ENCODE data around the gene NDUFAF7.
A peak's percentile ranks its signal among the peaks of the same experiment; 100 is the strongest.

Gene NDUFAF7

GRCh38 chr2:37244017-37244416 is 12.6 kb downstream of the NDUFAF7 start:
- DNase-seq (ENCODE audit: low read depth, low spot score): no peak
- no peak overlapping the region for H3K27ac ChIP-seq (ENCODE audit: low read length)
- H3K4me1 ChIP-seq (ENCODE audit: control insufficient read depth, insufficient read depth, low read length): no peaks in the 10 kb centered on the region
- no peaks in the 10 kb centered on the region for H3K27me3 ChIP-seq (ENCODE audit: control insufficient read depth, insufficient read depth, low read length)
- no peaks in the 10 kb centered on the region for H3K9me3 ChIP-seq (ENCODE audit: control insufficient read depth, insufficient read depth, low read length)
- peaks cover 3% of the 10 kb centered on the region; the same call in 1 of the 2 replicates for H3K36me3 ChIP-seq (ENCODE audit: control insufficient read depth, insufficient read depth, low read length)
- WGBS (ENCODE audit: insufficient coverage, insufficient read length): no CpG with 5 or more reads among the region's 4 CpGs
- no peak overlapping the region for H3K4me3 ChIP-seq (ENCODE audit: low read length)

- Histone ChIP-seq H3K4me3 (ENCODE audit: low read length) (no peak overlapping the region), H3K27me3 (ENCODE audit: control insufficient read depth, insufficient read depth, low read length) (no peaks in the 10 kb centered on the region), H3K9me3 (ENCODE audit: control insufficient read depth, insufficient read depth, low read length) (no peaks in the 10 kb centered on the region), H3K36me3 (ENCODE audit: control insufficient read depth, insufficient read depth, low read length) (peaks cover 6% of the 10 kb centered on the region; the same call in 1 of the 2 replicates), H3K4me1 (ENCODE audit: control insufficient read depth, insufficient read depth, low read length) (no peaks in the 10 kb centered on the region), H3K27ac (ENCODE audit: low read length) (no peak overlapping the region)
- no CpG with 5 or more reads among the region's 3 CpGs for WGBS (ENCODE audit: insufficient coverage, insufficient read length)
- DNase-seq (ENCODE audit: low read depth, low spot score): no peak
These were observed 13.3 kb downstream of the NDUFAF7 start for GRCh38 chr2:37244755-37245154.

- H3K4me1 ChIP-seq (ENCODE audit: control insufficient read depth, insufficient read depth, low read length): no peaks in the 10 kb centered on the region
- peaks cover 9% of the 10 kb centered on the region; the same call in 1 of the 2 replicates for H3K36me3 ChIP-seq (ENCODE audit: control insufficient read depth, insufficient read depth, low read length)
- no peak overlapping the region for H3K27ac ChIP-seq (ENCODE audit: low read length)
- H3K4me3 ChIP-seq (ENCODE audit: low read length): no peak overlapping the region
- no peaks in the 10 kb centered on the region for H3K27me3 ChIP-seq (ENCODE audit: control insufficient read depth, insufficient read depth, low read length)
- DNase-seq (ENCODE audit: low read depth, low spot score): no peak
- no peaks in the 10 kb centered on the region for H3K9me3 ChIP-seq (ENCODE audit: control insufficient read depth, insufficient read depth, low read length)
These were observed 14.7 kb downstream of the NDUFAF7 start for GRCh38 chr2:37246205-37246604.

GRCh38 chr2:37250869-37251740 is 19.6 kb downstream of the NDUFAF7 start:
- Histone ChIP-seq H3K4me3 (ENCODE audit: low read length) (no peak overlapping the region), H3K27ac (ENCODE audit: low read length) (no peak overlapping the region), H3K27me3 (ENCODE audit: control insufficient read depth, insufficient read depth, low read length) (no peaks in the 10 kb centered on the region; the same call in 1 of the 2 replicates), H3K36me3 (ENCODE audit: control insufficient read depth, insufficient read depth, low read length) (peaks cover 13% of the 10 kb centered on the region; the same call in 1 of the 2 replicates), H3K4me1 (ENCODE audit: control insufficient read depth, insufficient read depth, low read length) (no peaks in the 10 kb centered on the region), H3K9me3 (ENCODE audit: control insufficient read depth, insufficient read depth, low read length) (no peaks in the 10 kb centered on the region)
- DNase-seq (ENCODE audit: low read depth, low spot score): no peak
- whole genome bisulfite sequencing (ENCODE audit: insufficient coverage, insufficient read length): no CpG with 5 or more reads among the region's 5 CpGs

GRCh38 chr2:37262522-37262921 is 31.1 kb downstream of the NDUFAF7 start:
- no peak for DNase-seq (ENCODE audit: low read depth, low spot score)
- Histone ChIP-seq H3K36me3 (ENCODE audit: control insufficient read depth, insufficient read depth, low read length) (peaks cover 4% of the 10 kb centered on the region; the same call in 1 of the 2 replicates), H3K4me1 (ENCODE audit: control insufficient read depth, insufficient read depth, low read length) (no peaks in the 10 kb centered on the region), H3K27me3 (ENCODE audit: control insufficient read depth, insufficient read depth, low read length) (no peaks in the 10 kb centered on the region), H3K4me3 (ENCODE audit: low read length) (no peak overlapping the region), H3K9me3 (ENCODE audit: control insufficient read depth, insufficient read depth, low read length) (no peaks in the 10 kb centered on the region), H3K27ac (ENCODE audit: low read length) (no peak overlapping the region)
- WGBS (ENCODE audit: insufficient coverage, insufficient read length): no CpG with 5 or more reads among the region's 2 CpGs

- Histone ChIP-seq H3K36me3 (ENCODE audit: control insufficient read depth, insufficient read depth, low read length) (peaks cover 3% of the 10 kb centered on the region; the same call in 1 of the 2 replicates), H3K4me1 (ENCODE audit: control insufficient read depth, insufficient read depth, low read length) (no peaks in the 10 kb centered on the region), H3K27me3 (ENCODE audit: control insufficient read depth, insufficient read depth, low read length) (no peaks in the 10 kb centered on the region), H3K9me3 (ENCODE audit: control insufficient read depth, insufficient read depth, low read length) (no peaks in the 10 kb centered on the region), H3K4me3 (ENCODE audit: low read length) (no peak overlapping the region), H3K27ac (ENCODE audit: low read length) (no peak overlapping the region)
- DNase-seq (ENCODE audit: low read depth, low spot score): no peak
- no CpG with 5 or more reads among the region's 2 CpGs for WGBS (ENCODE audit: insufficient coverage, insufficient read length)
These were observed 32.4 kb downstream of the NDUFAF7 start for GRCh38 chr2:37263839-37264238.

- Histone ChIP-seq H3K9me3 (ENCODE audit: control insufficient read depth, insufficient read depth, low read length) (no peaks in the 10 kb centered on the region), H3K27me3 (ENCODE audit: control insufficient read depth, insufficient read depth, low read length) (no peaks in the 10 kb centered on the region), H3K36me3 (ENCODE audit: control insufficient read depth, insufficient read depth, low read length) (no peaks in the 10 kb centered on the region; the same call in 1 of the 2 replicates), H3K4me1 (ENCODE audit: control insufficient read depth, insufficient read depth, low read length) (no peaks in the 10 kb centered on the region), H3K27ac (ENCODE audit: low read length) (no peak overlapping the region), H3K4me3 (ENCODE audit: low read length) (no peak overlapping the region)
- DNase-seq (ENCODE audit: low read depth, low spot score): no peak
These were observed 36.2 kb downstream of the NDUFAF7 start for GRCh38 chr2:37267685-37268084.

GRCh38 chr2:37268111-37268510 is 36.7 kb downstream of the NDUFAF7 start:
- H3K36me3 ChIP-seq (ENCODE audit: control insufficient read depth, insufficient read depth, low read length): peaks cover under 1% of the 10 kb centered on the region; the same call in 1 of the 2 replicates
- H3K4me3 ChIP-seq (ENCODE audit: low read length): no peak overlapping the region
- no CpG with 5 or more reads among the region's 4 CpGs for WGBS (ENCODE audit: insufficient coverage, insufficient read length)
- H3K4me1 ChIP-seq (ENCODE audit: control insufficient read depth, insufficient read depth, low read length): no peaks in the 10 kb centered on the region
- H3K9me3 ChIP-seq (ENCODE audit: control insufficient read depth, insufficient read depth, low read length): no peaks in the 10 kb centered on the region
- H3K27me3 ChIP-seq (ENCODE audit: control insufficient read depth, insufficient read depth, low read length): no peaks in the 10 kb centered on the region
- H3K27ac ChIP-seq (ENCODE audit: low read length): no peak overlapping the region
- no peak for DNase-seq (ENCODE audit: low read depth, low spot score)

GRCh38 chr2:37271376-37272067 is 40.1 kb downstream of the NDUFAF7 start:
- Histone ChIP-seq H3K4me1 (ENCODE audit: control insufficient read depth, insufficient read depth, low read length) (no peaks in the 10 kb centered on the region), H3K36me3 (ENCODE audit: control insufficient read depth, insufficient read depth, low read length) (peaks cover 8% of the 10 kb centered on the region; the same call in 1 of the 2 replicates), H3K9me3 (ENCODE audit: control insufficient read depth, insufficient read depth, low read length) (no peaks in the 10 kb centered on the region), H3K27ac (ENCODE audit: low read length) (no peak overlapping the region), H3K4me3 (ENCODE audit: low read length) (no peak overlapping the region), H3K27me3 (ENCODE audit: control insufficient read depth, insufficient read depth, low read length) (no peaks in the 10 kb centered on the region)
- DNase-seq (ENCODE audit: low read depth, low spot score): peak; percentile 16
- no CpG with 5 or more reads among the region's 7 CpGs for WGBS (ENCODE audit: insufficient coverage, insufficient read length)

GRCh38 chr2:37274359-37274965 is 43.0 kb downstream of the NDUFAF7 start:
- H3K36me3 ChIP-seq (ENCODE audit: control insufficient read depth, insufficient read depth, low read length): peaks cover 8% of the 10 kb centered on the region; the same call in 1 of the 2 replicates
- no peaks in the 10 kb centered on the region for H3K4me1 ChIP-seq (ENCODE audit: control insufficient read depth, insufficient read depth, low read length)
- DNase-seq (ENCODE audit: low read depth, low spot score): no peak
- WGBS (ENCODE audit: insufficient coverage, insufficient read length): no CpG with 5 or more reads among the region's 6 CpGs
- no peak overlapping the region for H3K27ac ChIP-seq (ENCODE audit: low read length)
- no peaks in the 10 kb centered on the region for H3K9me3 ChIP-seq (ENCODE audit: control insufficient read depth, insufficient read depth, low read length)
- H3K4me3 ChIP-seq (ENCODE audit: low read length): no peak overlapping the region
- H3K27me3 ChIP-seq (ENCODE audit: control insufficient read depth, insufficient read depth, low read length): no peaks in the 10 kb centered on the region

Data from iPS DF 6.9 (cell line).